Posterior vena cava (tissue), 2 donors: Measurements from ENCODE around the gene RNF223. TPM values are rescaled to one million over a fixed set of nuclear protein-coding genes. Genes with fewer than 3 reads are reported as not detected.

Experiments used
- DNase-seq: peaks from one replicate; pipeline ENCODE4 v3.0.0-alpha.2; 2020; ENCODE audit warnings: low spot score
- intact Hi-C, 2 donors: fragments of 100-400 bp; cut with DNase I; formaldehyde crosslinking; loops; one replicate each; pipeline versions ENCODE4 v1.14.1 to v1.14.2; 2022 to 2023
- long read RNA-seq, 2 donors: library from polyadenylated mRNA; unstranded; transcript quantifications; one replicate each; pipeline ENCODE4 v2.0.0, GENCODE V29; 2020 to 2021
- total RNA-seq, 2 donors: library from RNA; stranded (reverse); fragmentation: NEBNext Ultra II Directional; extraction: Animal tissue kit (Norgen Biotek cat#: 25700); gene quantifications; one replicate each; pipeline ENCODE4 v1.2.1, GENCODE V29; 2021
- donor health status: DM: yes; HTN: yes; CAD: no.
- donor health status: DM: yes; HTN: yes; CAD: no.

RNF223 gene
- total RNA-seq = not detected
- long read RNA-seq, donor 1 = 0 reads
- long read RNA-seq, donor 2 = 0 reads

DNA sequence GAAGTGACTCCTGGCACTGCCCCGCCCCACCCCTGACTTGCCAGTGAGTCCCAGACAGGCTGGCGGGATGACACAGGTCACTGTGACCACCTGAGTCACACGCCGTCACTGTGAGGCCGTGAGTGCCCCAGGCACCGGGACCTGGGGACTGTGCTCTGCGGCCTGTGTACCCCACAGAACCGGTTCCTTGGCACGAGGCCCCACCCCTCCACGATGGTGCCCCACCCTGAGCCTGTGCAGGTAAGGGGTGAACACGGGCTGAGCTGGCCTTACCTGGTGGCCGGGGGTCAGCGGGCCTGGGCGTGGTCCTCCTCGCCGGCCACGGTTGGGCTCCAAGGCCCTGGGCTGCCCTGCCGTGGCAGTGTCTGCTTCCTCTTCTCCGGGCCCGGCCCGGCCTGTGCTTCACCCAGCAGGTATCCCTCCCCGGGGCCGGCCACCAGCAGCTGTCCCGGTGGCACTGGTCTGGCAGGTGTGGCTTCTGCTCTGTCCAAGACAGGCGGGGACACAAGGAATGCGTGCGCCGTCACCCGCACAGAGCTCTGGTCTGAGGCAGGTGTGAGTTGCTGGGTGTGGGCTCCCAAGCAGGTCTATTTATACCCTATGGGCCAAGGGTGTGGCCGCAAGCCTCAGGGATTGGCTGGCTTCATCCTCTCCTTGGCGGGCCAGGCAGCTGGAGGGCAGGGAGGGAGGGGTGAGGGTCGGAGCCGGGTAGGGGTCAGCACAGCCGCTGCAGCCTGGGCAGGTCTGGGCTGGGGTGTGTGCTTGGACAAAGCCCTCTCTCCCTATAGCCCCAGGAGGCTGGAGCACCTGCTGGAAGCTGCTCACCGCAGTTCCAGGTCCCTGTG is at the start of gene RNF223:
TSS of gene RNF223 (minus strand) at position 564 of the 845 bp plus-strand sequence. CDS start 1,740 bp downstream, outside the sequence.
- intact Hi-C loops = no loop called here

GRCh38 chr1:1122981-1123480 is 48.9 kb upstream of the RNF223 start:
- intact Hi-C loops = loop anchor here (1.0 to 5.0 kb wide), 2 partner anchors 167 to 169 kb away; no protein-coding TSS in a partner anchor
- no peak for DNase-seq

More for the DNA sequence above, at the start of gene RNF223:
- no peak for DNase-seq

DNA sequence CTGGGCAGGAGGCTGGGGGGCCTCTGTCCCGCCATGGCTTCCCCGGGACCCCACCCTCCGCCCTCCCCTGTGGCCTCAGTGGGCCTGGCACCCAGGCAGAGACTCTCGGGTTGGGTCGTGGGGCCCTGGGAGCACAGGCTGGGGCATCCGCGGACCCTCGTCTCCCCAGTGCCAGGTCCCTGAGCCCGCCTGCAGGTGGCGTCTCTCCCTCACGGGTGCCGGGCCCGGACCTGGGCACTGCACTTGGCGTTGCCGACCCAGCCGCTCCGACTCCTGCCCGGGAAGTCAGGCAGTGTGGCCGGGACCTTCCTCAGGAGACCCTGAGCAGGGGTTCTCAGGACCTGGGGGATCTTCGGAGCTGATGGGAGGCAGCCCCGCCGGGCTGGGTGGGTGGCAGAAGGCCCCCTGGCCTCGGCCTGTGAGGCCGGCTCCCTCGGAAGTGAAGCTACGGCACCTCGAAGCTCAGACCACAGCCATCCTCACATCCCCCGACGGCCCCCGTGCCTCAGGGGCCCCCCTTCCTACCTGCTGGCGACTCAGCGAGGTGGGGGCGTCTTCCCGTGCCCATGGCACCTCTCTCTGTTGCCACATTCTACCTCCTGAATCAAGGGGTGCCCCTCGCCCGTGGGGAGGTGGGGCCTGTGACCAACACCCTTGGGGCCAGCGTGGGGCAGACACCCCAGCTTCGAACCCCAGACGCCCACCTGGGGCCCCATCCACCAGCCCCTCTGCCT is 48.1 kb upstream of the RNF223 start:
- intact Hi-C loops = loop anchor here in 1 of 2 donors (5.0 kb wide), 1 partner anchor 170 kb away; no protein-coding TSS in a partner anchor
- peak; percentile 94 for DNase-seq

- peak; percentile 78 for DNase-seq
- intact Hi-C loops = loop anchor here in 1 of 2 donors (5.0 kb wide), 1 partner anchor 171 kb away; no protein-coding TSS in a partner anchor
These were observed 47.5 kb upstream of the RNF223 start for GRCh38 chr1:1121611-1122077.

- intact Hi-C loops = loop anchor here (1.0 to 5.0 kb wide), 2 partner anchors 133 to 171 kb away; no protein-coding TSS in a partner anchor
- DNase-seq = peak; percentile 62
These were observed 46.9 kb upstream of the RNF223 start for GRCh38 chr1:1120866-1121591.

DNA sequence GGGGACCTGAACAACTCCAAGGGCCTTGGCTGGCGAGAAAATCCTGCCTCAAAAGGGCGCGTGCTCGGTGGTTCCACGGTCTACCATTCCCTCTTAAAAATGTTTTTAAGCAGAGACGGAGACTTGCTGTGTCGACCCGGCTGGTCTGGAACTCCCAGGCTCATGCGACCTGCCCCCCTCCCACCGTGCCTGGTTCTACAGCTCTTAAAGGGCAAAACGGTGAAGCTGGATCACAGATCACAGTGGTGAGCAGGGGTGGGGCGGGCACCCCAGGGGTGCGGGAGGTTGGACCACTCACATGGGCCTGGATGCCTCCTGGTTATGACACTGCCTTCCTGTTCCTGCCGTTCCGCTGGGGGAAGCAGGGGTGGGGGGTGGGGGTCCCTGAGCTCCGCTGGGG is 46.0 kb upstream of the RNF223 start:
- intact Hi-C loops = loop anchor here (1.0 to 5.0 kb wide), 2 partner anchors 134 to 172 kb away; no protein-coding TSS in a partner anchor
- peak; percentile 38 for DNase-seq

- intact Hi-C loops = no loop called here
- DNase-seq = peak; percentile 70
These were observed 45.3 kb upstream of the RNF223 start for GRCh38 chr1:1119272-1119890.

GRCh38 chr1:1118876-1119220 is 44.7 kb upstream of the RNF223 start:
- peak; percentile 78 for DNase-seq
- intact Hi-C loops = no loop called here

- peak; percentile 66 for DNase-seq
- intact Hi-C loops = no loop called here
These were observed 44.1 kb upstream of the RNF223 start for GRCh38 chr1:1118011-1118875.

GRCh38 chr1:1117469-1117831 is 43.3 kb upstream of the RNF223 start:
- DNase-seq = peak; percentile 78
- intact Hi-C loops = no loop called here

DNA sequence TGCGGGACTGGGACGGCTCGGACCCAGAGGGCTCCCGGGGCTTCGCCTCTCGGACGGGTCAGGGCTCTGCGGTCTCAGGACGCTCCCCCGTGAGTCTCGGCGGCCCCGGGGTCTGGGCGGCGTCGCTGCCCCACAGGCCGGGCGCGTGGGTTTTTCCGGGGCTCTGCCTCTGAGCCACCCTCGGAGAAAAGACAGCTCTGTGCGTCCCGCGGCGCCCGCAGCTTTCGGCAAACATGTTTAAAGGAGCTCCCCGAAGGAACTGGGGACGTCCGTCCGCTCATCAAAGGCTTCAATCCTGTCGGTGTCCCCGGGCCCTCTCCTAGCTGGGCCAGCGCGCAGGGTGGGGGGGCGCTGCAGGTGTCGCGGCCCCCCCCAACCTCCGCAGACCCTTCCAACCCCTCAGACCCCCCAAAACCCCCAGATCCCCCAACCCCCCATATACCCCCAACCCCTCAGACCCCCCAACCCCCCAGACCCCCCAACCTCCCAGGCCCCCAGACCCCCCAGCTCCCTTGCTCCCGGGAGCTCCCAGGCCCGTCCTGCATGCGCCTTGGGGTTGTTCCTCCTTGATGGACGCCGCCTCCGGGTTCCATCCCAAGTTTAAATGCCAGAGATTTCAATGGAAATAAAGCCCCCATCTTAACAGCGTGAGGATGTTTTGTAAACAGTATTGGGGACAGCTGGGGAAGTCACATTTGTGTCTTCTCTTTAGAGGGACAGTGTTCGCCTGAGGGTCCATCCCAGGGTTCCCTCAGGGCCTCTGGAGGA is 42.8 kb upstream of the RNF223 start:
- peak; percentile 85 for DNase-seq
- intact Hi-C loops = no loop called here

DNA sequence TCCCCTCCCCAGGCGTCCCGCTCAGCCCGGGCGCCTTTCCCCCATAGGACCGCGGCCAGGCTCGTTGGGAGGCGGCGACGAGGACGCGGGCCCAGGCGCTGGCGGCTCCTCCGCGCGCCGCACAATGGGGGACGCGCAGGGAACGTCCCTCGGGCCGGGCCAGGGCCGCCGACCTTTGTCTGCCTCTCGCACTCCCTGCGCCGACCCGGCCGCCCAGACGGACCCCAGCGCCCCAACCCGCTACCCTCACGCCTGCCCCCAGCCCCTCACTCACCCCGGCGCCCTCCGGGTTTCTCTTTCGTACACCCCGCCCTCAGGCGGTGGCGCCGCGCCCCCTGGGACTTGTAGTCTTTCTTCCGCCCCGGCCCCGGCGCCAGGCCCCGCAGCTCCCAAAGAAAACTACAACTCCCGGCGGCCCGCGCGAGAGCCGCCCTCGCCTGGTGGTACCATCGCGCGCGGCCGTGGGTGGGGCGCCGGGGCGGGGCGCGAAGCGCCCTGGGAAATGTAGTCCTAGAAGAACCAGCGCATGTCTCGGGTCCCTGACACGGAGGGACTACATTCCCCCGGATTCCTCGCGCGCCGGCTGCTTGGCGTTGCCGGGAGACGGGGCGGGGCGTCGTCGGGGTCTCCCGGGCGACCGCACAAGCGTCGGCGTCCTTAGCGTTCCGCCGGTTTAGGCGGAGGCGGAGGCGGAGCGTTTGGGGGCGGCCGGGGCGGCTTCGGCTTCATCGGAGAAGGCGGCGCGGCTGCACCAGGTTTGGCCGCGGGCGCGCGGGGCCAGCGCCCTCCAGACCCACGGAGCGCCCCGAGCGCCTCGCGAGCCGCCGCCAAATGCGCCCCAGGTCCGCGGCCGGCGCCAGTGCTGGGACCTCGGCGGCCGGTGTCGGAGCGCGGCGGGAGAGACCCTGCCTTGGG is 41.9 kb upstream of the RNF223 start, which contains the start of gene C1orf159:
TSS of gene C1orf159 (minus strand) at position 304 of the 915 bp plus-strand sequence. CDS start 24,546 bp downstream, outside the sequence.
- DNase-seq = peak; percentile 100
- intact Hi-C loops = no loop called here

- DNase-seq = peak; percentile 67
- intact Hi-C loops = no loop called here
These were observed 41.2 kb upstream of the RNF223 start for GRCh38 chr1:1115136-1115785.

DNA sequence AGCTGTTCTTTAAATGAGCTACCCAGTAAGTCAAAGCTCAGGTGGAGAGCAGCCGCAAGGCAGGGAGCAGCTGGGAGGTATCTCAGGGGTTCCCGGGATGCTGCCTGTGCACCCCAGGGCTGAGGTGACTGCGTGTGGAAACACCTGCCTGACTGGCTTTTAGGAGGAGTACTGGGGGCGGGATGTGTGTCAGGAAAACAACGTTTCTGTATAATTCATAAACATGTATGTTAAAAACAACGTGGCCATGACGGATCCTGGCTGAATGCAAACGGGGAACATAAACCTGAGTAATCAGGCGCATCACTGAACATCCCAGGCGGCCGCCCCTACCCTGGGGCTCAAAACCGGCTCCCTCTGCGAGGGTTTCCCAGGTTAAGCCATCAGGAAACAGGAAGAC is 40.3 kb upstream of the RNF223 start:
- intact Hi-C loops = no loop called here
- DNase-seq = peak; percentile 67

- intact Hi-C loops = no loop called here
These were observed 38.3 kb upstream of the RNF223 start for GRCh38 chr1:1112237-1112985.

More at GRCh38 chr1:1112237-1112985, 38.3 kb upstream of the RNF223 start:
- DNase-seq = peak; percentile 61
